ENCODE measurements around the gene DMRTC2.

DNA sequence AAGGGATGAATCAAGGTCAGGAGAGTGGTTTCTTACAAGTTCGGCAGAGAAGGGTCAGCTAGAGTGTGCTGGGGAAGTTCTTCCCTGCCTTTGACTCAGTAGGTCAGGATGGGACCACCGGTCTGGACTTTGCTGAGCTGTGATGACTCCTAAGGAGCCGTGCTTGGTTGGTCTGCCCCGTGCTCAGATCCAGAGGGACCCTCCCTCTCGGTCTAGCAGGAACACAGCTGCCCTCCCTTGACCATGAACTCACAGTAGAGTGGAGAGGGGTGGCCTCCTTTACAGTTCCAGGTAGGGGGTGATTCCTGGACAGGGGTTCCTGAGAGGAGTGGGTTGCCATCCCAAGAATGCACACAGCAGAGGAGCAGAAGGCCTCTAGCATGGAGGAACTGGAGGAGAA is 19.5 kb downstream of the DMRTC2 start:
- TF ChIP-seq, protein P1, sequence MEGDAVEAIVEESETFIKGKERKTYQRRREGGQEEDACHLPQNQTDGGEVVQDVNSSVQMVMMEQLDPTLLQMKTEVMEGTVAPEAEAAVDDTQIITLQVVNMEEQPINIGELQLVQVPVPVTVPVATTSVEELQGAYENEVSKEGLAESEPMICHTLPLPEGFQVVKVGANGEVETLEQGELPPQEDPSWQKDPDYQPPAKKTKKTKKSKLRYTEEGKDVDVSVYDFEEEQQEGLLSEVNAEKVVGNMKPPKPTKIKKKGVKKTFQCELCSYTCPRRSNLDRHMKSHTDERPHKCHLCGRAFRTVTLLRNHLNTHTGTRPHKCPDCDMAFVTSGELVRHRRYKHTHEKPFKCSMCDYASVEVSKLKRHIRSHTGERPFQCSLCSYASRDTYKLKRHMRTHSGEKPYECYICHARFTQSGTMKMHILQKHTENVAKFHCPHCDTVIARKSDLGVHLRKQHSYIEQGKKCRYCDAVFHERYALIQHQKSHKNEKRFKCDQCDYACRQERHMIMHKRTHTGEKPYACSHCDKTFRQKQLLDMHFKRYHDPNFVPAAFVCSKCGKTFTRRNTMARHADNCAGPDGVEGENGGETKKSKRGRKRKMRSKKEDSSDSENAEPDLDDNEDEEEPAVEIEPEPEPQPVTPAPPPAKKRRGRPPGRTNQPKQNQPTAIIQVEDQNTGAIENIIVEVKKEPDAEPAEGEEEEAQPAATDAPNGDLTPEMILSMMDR (IDR thresholded peaks at IDR 0.05), result no peak
- TF ChIP-seq POLR2AphosphoS5 (IDR thresholded peaks at IDR 0.05), result no peak
- TF ChIP-seq POLR2A (IDR thresholded peaks at IDR 0.05), result no peak
- no peak for TF ChIP-seq EP300 (IDR thresholded peaks at IDR 0.05)
